K562 (cell line): ENCODE measurements around the gene ZFYVE19. TPM values are rescaled to one million over a fixed set of nuclear protein-coding genes. Genes with fewer than 3 reads are reported as not detected.

ENCODE experiments used
- ARID4B ChIP-seq: sonication (generic); formaldehyde crosslinking; IDR thresholded peaks from 2 replicates; pipeline ENCODE4 v1.8.0; 2022; ENCODE audit warnings: mild to moderate bottlenecking, missing genetic modification reagents
- CBFA2T3 ChIP-seq: fragments of 450-650 bp; IDR thresholded peaks from 2 replicates; pipeline ENCODE4 v1.6.1; 2017
- CBX1 ChIP-seq: sonication (generic); IDR thresholded peaks from 2 replicates; pipeline ENCODE4 v1.6.1; 2016; ENCODE audit warnings: antibody characterized with exemption, low read depth, mild to moderate bottlenecking
- EP300 ChIP-seq: IDR thresholded peaks from 2 replicates; pipeline ENCODE4 v1.6.1; 2012; ENCODE audit warnings: low read length, improper control_type of control experiment
- ETV6 ChIP-seq, 3 experiments: fragments of 150-350 bp in 1 of 3; sonication (generic) in 1 of 3; formaldehyde crosslinking in 1 of 3; IDR thresholded peaks; 2 replicates each; pipeline versions ENCODE4 v1.6.1 to v1.8.0; 2014 to 2022; ENCODE audit warnings: borderline replicate concordance in 2 of 3, low read depth in 2 of 3, antibody characterized with exemption in 1 of 3, low read length in 1 of 3, mild to moderate bottlenecking in 1 of 3, missing genetic modification reagents in 1 of 3
- KDM5B ChIP-seq: fragments of 200-600 bp; sonication (generic); IDR thresholded peaks from 2 replicates; pipeline ENCODE4 v1.6.1; 2012; ENCODE audit warnings: low read depth, mild to moderate bottlenecking, moderate library complexity, low read length, control low read depth, inconsistent platforms; ENCODE audit not compliant: insufficient replicate concordance
- KHSRP ChIP-seq: fragments of 450-650 bp; IDR thresholded peaks from 2 replicates; pipeline ENCODE4 v1.6.1; 2017
- LCOR ChIP-seq: sonication (generic); formaldehyde crosslinking; IDR thresholded peaks from 2 replicates; pipeline ENCODE4 v1.8.0; 2022; ENCODE audit warnings: mild to moderate bottlenecking, missing genetic modification reagents
- NCOA2 ChIP-seq, 2 experiments: fragments of 450-650 bp; IDR thresholded peaks; 2 replicates each; pipeline ENCODE4 v1.6.1; 2018; ENCODE audit warnings: mild to moderate bottlenecking in 2 of 2, moderate library complexity in 1 of 2; ENCODE audit not compliant: partially characterized antibody in 2 of 2
- NR0B1 ChIP-seq: fragments of 450-650 bp; IDR thresholded peaks from one replicate; pipeline ENCODE4 v1.6.1; 2018; ENCODE audit warnings: mild to moderate bottlenecking, moderate library complexity; ENCODE audit not compliant: partially characterized antibody
- POLR2AphosphoS2 ChIP-seq: IDR thresholded peaks from 2 replicates; pipeline ENCODE4 v1.6.1; 2012; ENCODE audit warnings: low read length, improper control_type of control experiment
- RERE ChIP-seq: sonication (generic); formaldehyde crosslinking; IDR thresholded peaks from 2 replicates; pipeline ENCODE4 v1.8.0; 2023; ENCODE audit warnings: missing genetic modification reagents, mild to moderate bottlenecking, borderline replicate concordance
- ZKSCAN3 ChIP-seq: fragments of 250-450 bp; sonication (Bioruptor Pico); IDR thresholded peaks from 2 replicates; pipeline ENCODE4 v1.4.0; 2020
- ZNF140 ChIP-seq: fragments of 250-450 bp; sonication (Bioruptor Pico); IDR thresholded peaks from 2 replicates; pipeline ENCODE4 v1.8.0; 2021; ENCODE audit warnings: moderate library complexity, mild to moderate bottlenecking, inconsistent platforms
- ZNF584 ChIP-seq: fragments of 200-800 bp; sonication (Bioruptor generic); IDR thresholded peaks from 2 replicates; pipeline ENCODE4 v1.6.1; 2016; ENCODE audit warnings: low read depth, mild to moderate bottlenecking, missing genetic modification characterization, missing compliant biosample characterization
- ZNF696 ChIP-seq: fragments of 250-450 bp; sonication (Bioruptor Pico); conservative IDR thresholded peaks from 2 replicates; pipeline ENCODE4 v1.4.0; 2020; ENCODE audit warnings: mild to moderate bottlenecking, moderate library complexity
- polyA plus RNA-seq, 8 experiments: library from polyadenylated mRNA; depleted of rRNA in 4 of 8; stranded (reverse) in 5 of 8; unstranded in 3 of 8; fragments of >200 nt; fragmentation: Nextera tagmentation in 2 of 8; fragmentation: Illumina TruSeq in 1 of 8; extraction: Ambion mirVana in 2 of 8; extraction: Trizol in 1 of 8; gene quantifications; 2 replicates each; pipeline versions ENCODE4 v1.2.1 to v1.2.3, GENCODE V29; 2011 to 2014; ENCODE audit warnings: inconsistent platforms in 1 of 8, missing spikeins in 1 of 8
- total RNA-seq, 7 experiments: library from RNA; depleted of rRNA in 6 of 7; stranded (reverse); fragments of >200 nt in 6 of 7; fragmentation: Illumina TruSeq in 2 of 7; extraction: Trizol in 2 of 7; gene quantifications; 2 replicates each; pipeline versions ENCODE4 v1.2.1 to v1.2.3, GENCODE V29; 2011 to 2021; ENCODE audit warnings: low replicate concordance in 1 of 7

Gene ZFYVE19
- total and polyA plus RNA-seq, 9 of the 15 experiments (the other 6 are each of a cell fraction or from before 2014, with no cell fraction given) = 1.5 to 36.8 (median 19.9) TPM

GRCh38 chr15:40843885-40844695, 37.2 kb downstream of the ZFYVE19 start, which contains the start of gene SPINT1 (continued):
- no peak for TF ChIP-seq ZNF140 (CRISPR knock-in tag)
- no peak for TF ChIP-seq ZKSCAN3 (CRISPR knock-in tag)
- TF ChIP-seq CBFA2T3 = no peak
- no peak for TF ChIP-seq KHSRP
- TF ChIP-seq ARID4B (CRISPR knock-in tag) = peak; percentile 70; the same call in 1 of the 2 replicates
- no peak for TF ChIP-seq KDM5B
- no peak for TF ChIP-seq ETV6 (IDR thresholded peaks at IDR 0.05; ENCODE audit: borderline replicate concordance in 1 of 2, low read depth in 2 of 2, low read length in 1 of 2)
- TF ChIP-seq ETV6 (CRISPR knock-in tag; IDR thresholded peaks at IDR 0.05; ENCODE audit: borderline replicate concordance) = no peak
- TF ChIP-seq EP300 = no peak
- no peak for TF ChIP-seq CBX1
- TF ChIP-seq RERE (CRISPR knock-in tag) = no peak
- no peak for TF ChIP-seq NR0B1
- no peak for TF ChIP-seq ZNF696 (CRISPR knock-in tag)
- no peak for TF ChIP-seq NCOA2 (IDR thresholded peaks at IDR 0.05; ENCODE audit: partially characterized antibody in 2 of 2)
- TF ChIP-seq ZNF584 (CRISPR knock-in tag) = no peak
- TF ChIP-seq POLR2AphosphoS2 = no peak
- TF ChIP-seq LCOR (CRISPR knock-in tag) = no peak
